Endometrial microvascular endothelial cells (primary cell): ENCODE results near the gene SEZ6L2. TPM values are rescaled to one million over a fixed set of nuclear protein-coding genes. Genes with fewer than 3 reads are reported as not detected.
"Not testable (repeated sequence)": the region's sequence is repeated elsewhere in the genome, so short reads cannot be mapped to it uniquely, and the experiment has no call there.

ENCODE experiments used
- in situ Hi-C: cut with HindIII; loops from 2 replicates; pipeline ENCODE4 v1.10.0; 2017; ENCODE audit warnings: low sequenced_read_pairs, low pct_unique_long_range_greater_than_20kb; ENCODE audit errors: inconsistent ontology term
- total RNA-seq: library from RNA; depleted of rRNA; stranded (reverse); fragments of >200 nt; gene quantifications from one replicate; pipeline ENCODE4 v1.2.3, GENCODE V29; 2015; ENCODE audit errors: inconsistent ontology term

The SEZ6L2 gene
- total RNA-seq, 1 donor from 2014 or later, result 0.37 TPM

- in situ Hi-C loops, result no loop called here
Observed at GRCh38 chr16:29911676-29912010, 12.3 kb upstream of the SEZ6L2 start.

DNA sequence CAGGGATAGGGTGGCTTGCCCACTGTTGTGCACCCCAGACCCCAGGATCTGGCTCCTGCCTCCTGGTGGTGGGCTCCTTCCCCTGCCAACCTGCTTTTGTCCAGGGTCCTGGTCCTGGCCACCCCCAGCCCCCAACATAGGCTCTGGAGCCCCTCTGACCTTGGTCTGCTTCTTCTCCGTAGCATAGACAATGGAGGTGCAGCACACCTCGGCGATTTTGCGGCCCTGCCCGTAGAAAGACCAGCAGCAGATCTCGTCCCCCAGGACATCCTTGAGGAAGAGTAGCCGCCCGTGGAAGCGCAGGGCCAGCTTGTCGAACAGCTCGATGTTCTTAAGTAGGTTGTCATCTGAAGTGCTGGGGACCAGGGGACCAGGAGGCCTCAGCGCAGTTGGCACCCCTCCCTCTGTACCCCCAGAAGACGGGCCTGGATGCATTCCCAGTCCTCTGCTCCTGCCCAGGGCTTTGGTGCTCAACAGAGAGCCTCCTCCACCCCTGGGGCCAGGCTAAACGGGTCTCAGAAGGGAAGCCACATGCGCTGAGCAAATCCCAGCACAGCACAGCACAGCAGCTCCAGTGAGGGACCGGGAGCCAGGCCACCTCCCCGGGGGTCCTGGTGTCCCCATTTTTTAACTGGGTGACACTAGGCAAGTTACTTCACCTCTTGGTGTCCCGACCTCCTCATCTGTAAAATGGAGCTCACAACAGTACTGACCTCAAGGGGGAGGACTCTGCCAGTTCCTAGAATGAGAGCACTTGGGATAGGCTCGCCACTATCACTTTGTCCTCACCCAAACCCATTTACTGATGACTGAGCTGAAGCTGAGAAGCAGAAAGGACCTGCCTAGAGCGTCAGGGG, 11.7 kb upstream of the SEZ6L2 start:
- in situ Hi-C loops, result no loop called here

- in situ Hi-C loops, result not testable (repeated sequence)
Observed at GRCh38 chr16:29909851-29910250, 10.5 kb upstream of the SEZ6L2 start.

DNA sequence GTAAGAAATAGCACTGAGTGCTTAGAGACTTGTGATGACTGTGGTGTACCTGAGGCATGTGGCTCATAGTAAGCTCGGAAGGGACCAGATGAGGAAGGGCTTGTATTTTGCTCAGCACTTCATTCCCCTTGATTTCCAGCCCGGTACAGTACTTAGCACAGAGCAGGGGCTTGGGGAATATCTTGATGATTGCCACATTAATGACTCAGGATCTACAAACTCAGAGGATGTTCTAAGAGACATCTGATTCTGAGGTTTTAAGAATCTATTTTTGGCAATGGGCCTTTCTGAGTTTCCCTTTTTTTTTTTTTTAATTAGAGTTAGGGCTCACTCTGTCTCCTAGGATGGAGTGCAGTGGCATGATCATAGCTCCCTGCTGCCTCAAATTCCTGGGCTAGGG, 10.0 kb upstream of the SEZ6L2 start:
- in situ Hi-C loops, result no loop called here

- in situ Hi-C loops, result no loop called here
Observed at GRCh38 chr16:29908719-29909220, 9.4 kb upstream of the SEZ6L2 start.

GRCh38 chr16:29907973-29908372, 8.6 kb upstream of the SEZ6L2 start:
- in situ Hi-C loops, result no loop called here

DNA sequence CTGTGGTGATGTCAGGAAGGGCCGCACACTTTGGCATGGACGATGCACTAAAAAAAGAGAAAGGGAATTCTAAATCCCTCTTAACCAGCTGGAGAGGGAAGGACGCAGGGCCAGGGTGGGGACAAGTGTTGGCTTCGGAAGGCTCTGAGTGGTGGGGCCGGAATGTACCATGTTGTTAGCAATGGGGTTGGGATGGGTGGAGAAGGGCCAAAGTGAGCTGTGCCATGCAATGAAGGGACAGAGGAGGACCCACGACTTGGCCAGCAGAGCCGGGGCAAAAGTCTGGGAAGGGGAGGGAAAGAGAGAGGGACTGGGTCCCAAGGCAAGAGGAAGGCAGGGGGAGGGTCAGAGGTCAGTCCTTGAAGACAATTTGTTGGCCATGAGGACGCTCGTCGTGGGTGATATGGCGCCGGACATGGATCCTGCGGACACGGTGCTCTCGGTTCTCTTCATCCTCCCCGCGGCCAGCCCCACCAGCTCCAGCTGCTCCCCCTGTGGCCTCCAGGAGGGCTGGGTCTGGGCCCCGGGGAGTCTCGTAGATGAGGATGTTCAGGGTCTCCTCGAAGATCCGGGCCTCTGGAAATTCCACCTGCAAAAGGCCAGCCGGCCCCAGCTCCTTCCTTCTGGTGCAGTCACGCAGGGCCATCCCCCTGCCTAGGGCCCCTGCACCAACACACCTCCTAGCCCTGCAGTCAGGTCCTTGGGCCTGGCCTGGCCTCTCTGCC, 7.3 kb upstream of the SEZ6L2 start:
- in situ Hi-C loops, result no loop called here

DNA sequence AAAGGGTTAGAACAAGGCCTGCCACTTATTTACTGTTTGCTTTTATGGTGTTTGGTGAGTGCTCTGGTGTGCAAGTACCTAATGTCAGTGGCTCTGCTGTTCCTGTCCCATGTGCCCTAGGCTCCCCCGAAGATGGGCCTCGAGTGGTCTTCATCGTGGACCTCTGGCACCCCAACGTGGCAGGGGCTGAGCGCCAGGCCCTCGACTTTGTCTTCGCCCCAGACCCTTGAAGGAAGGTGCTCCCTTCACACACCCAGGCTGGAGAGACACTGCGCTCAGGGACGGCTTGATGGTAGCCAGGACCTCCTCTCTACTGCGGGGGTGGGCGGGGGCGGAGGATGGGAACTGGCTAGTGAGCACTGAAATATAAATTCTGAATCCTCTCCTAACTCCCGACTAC, 6.3 kb upstream of the SEZ6L2 start:
- in situ Hi-C loops, result no loop called here

DNA sequence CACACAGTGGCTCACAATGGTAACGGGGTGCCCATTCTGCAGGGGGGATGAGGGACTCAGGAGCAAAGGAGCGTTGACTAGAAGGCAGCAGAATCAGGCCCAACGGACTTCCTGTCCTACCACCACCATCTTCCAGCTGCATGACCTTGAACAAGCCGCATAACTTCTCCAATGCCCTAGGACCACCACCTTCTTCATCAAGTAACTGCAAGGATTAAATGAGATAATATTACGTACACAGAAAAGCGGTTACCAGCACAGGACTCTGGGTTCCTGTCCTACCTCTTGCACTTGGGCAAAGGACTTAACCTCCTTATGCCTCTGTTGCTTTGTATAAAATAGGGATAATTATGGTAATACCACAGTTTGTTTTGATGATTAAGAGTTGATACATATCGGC, 5.6 kb upstream of the SEZ6L2 start:
- in situ Hi-C loops, result no loop called here

- in situ Hi-C loops, result no loop called here
Observed at GRCh38 chr16:29903590-29903989, 4.2 kb upstream of the SEZ6L2 start.

- in situ Hi-C loops, result no loop called here
Observed at GRCh38 chr16:29901607-29901945, 2.2 kb upstream of the SEZ6L2 start.

GRCh38 chr16:29900888-29901606, 1.7 kb upstream of the SEZ6L2 start:
- in situ Hi-C loops, result no loop called here

DNA sequence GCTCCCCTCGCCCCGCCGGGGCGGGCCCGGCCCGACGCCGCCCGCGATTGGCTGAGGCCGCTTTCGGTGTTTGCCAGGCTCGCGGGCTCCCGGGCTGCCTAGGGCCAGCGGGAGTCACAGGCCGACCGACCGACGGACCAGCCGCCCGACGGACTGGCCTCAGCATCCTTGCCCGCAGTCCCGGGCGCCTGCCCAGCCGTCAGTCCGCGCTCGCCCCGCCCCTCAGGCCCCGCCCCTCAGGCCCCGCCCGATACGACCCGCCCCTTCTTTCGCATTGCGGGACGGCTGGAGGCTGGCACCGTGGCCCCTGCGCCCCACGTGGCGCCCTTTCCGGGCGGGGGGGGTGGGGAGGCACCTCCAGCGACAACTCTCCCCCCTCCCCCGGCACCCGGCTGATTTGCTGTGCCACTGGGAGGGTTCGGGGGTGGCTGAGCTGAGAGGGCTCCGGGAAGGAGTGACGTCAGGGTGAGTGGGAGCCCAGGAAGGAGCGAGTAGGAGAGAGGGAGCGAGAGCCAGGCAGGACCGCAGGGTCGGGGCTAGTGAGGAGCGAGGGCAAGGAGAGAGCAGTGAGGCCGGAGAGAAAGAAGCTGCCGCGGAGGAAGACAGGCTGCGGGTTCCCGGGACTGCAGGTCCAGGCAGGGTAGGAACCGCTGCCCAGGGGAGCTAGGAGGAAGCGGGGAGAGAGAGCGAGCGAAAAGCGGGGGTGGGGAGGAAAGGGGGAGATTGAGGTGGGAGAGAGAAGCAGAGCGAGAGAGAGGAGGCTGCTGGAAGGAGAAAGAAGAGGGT, 945 bp upstream of the SEZ6L2 start, which contains the start of gene ASPHD1:
ASPHD1 (plus strand) TSS at position 387 of the 786 bp plus-strand sequence. CDS start 484 bp downstream, outside the sequence.
- in situ Hi-C loops, result no loop called here

DNA sequence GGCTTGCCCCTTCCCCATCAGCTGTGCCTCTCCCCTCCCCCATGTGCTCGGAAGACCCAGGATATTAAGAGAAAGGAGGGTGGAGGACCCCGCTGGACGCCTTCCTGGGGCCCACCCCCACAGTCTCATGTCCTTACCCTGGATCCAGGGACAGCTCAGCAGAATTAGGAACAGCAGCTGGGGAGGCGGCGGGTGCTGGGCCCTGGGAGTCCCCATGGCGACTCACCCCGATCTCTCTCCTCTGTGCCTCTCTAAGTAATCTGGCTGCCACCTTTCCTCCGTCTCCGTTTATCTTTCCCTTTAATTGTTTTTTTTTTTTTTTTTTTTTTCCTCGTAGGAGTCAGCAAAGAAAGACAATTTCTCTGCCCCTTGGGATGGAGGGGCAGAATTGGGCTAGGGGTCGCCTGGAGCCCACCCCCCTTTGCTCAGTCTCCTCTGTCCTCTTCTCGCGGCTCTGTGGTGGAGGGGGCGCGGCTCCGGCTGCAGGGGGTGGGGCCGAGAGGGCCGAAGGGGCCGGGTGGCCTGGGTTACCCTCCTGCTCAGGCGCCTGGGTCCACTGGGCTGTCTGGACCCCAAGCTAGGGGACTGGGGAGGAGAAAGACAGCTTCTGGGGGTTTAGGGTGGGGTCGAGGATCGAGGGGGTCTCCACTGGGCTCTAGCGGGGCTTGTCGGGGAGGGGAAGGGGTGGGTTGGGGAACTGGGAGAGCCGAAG, 390 bp downstream of the SEZ6L2 start:
- in situ Hi-C loops, result no loop called here

DNA sequence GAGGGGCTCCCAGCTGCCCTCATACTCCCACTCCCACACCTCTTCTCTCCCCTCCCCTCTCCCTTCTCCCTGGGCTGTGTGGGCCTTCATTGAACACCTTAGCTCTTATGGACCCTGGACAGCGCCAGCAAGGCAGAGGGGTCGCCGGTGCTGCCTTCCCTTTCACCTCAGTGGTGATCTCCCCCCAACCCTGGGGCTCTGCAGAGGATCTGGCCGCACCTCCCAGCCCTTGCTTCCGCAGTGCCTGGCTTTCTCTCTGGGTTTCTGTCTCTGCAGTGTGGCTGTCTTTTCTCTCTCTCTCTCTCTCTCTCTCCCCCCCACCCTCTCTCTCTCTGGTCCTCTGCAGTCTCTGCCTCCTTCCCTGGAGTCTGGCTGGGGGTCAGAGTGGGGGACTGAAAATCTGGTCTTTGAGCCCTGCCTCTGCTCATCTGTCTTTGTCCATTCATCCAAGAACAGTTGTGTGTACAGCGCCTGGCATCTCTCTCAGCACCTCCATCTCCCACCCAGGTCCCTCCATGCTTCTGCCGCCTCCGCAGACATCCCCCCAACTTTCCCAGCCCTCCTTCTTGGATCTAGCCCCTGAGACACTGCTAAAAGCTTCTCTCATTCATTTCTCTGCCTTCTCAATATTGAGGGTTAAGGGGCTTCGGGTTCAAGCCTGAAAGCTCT, 1.1 kb downstream of the SEZ6L2 start:
- in situ Hi-C loops, result no loop called here

GRCh38 chr16:29897333-29897732, 2.0 kb downstream of the SEZ6L2 start:
- in situ Hi-C loops, result no loop called here

GRCh38 chr16:29896841-29897240, 2.5 kb downstream of the SEZ6L2 start:
- in situ Hi-C loops, result no loop called here

GRCh38 chr16:29894352-29894751, 5.0 kb downstream of the SEZ6L2 start:
- in situ Hi-C loops, result no loop called here
